Stimulated activated CD4-positive, alpha-beta T cell treated with anti-CD3 and anti-CD28 coated beads, TNF-alpha, amount 100 ng/mL, for 1 hour (primary cell): ENCODE measurements around the gene UBQLN4.
A peak's percentile ranks its signal among the peaks of the same experiment; 100 is the strongest.

Experiments
- DNase-seq, 3 donors: peaks; one replicate each; pipeline ENCODE4 v3.0.0-alpha.2; 2020; ENCODE audit warnings: low read depth in 3 of 3, low spot score in 1 of 3

Gene UBQLN4

GRCh38 chr1:156053768-156054499 is at the start of gene UBQLN4:
Gene UBQLN4, minus strand, starts transcription at chr1:156053798. Its CDS starts 97 bp downstream, at chr1:156053701.
- peak; percentile 68 to 75 (median 70) for DNase-seq

GRCh38 chr1:156102633-156103511 is 49.3 kb upstream of the UBQLN4 start:
- DNase-seq, result no peak

- DNase-seq, result no peak
Observed at GRCh38 chr1:156101880-156102279, 48.3 kb upstream of the UBQLN4 start.

GRCh38 chr1:156100205-156100995 is 46.8 kb upstream of the UBQLN4 start:
- no peak for DNase-seq

- DNase-seq, result no peak
Observed at GRCh38 chr1:156099282-156099681, 45.7 kb upstream of the UBQLN4 start.

- no peak for DNase-seq
Observed at GRCh38 chr1:156098784-156099183, 45.2 kb upstream of the UBQLN4 start.

GRCh38 chr1:156097499-156098178 is 44.0 kb upstream of the UBQLN4 start:
- DNase-seq, result peak in 1 of 3 donors; percentile 31

GRCh38 chr1:156096640-156097391 is 43.2 kb upstream of the UBQLN4 start:
- DNase-seq, result peak; percentile 76 to 83 (median 78)

- DNase-seq, result no peak
Observed at GRCh38 chr1:156095906-156096508, 42.4 kb upstream of the UBQLN4 start.

- DNase-seq, result no peak
Observed at GRCh38 chr1:156091610-156092009, 38.0 kb upstream of the UBQLN4 start.

GRCh38 chr1:156090840-156091188 is 37.2 kb upstream of the UBQLN4 start:
- peak; percentile 79 to 85 (median 83) for DNase-seq

- DNase-seq, result no peak
Observed at GRCh38 chr1:156090138-156090839, 36.7 kb upstream of the UBQLN4 start.

- DNase-seq, result no peak
Observed at GRCh38 chr1:156089704-156090103, 36.1 kb upstream of the UBQLN4 start.

GRCh38 chr1:156086256-156086662 is 32.7 kb upstream of the UBQLN4 start:
- DNase-seq, result no peak

- no peak for DNase-seq
Observed at GRCh38 chr1:156083800-156084790, 30.5 kb upstream of the UBQLN4 start.

- peak in 1 of 3 donors; percentile 56 for DNase-seq
Observed at GRCh38 chr1:156082309-156083091, 28.9 kb upstream of the UBQLN4 start, which contains the start of gene MEX3A. Gene MEX3A, minus strand, starts transcription at chr1:156082465. Its CDS starts 467 bp downstream, at chr1:156081998.

- no peak for DNase-seq
Observed at GRCh38 chr1:156081917-156082308, 28.3 kb upstream of the UBQLN4 start.
